Measurements from ENCODE around the gene DPP9.

DNA sequence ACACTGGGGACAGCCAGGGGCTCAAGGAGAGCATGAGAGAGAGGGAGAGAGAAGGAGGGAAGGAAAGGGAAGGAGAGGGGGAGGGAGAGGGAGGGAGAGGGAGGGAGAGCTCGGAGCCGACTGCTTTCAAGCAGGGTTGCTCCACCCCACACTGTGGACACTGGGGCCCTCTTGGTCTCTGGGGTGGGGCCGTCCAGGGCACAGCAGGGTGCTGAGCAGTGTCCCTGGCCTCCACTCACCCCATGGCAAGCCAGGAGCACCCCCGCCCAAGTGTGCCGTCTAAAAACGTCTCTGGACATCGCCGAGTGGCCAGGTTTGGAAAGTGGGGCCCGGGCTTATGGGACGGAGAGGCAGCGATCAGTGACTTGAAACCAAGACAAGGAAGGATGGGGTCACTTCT is 20.9 kb downstream of the DPP9 start:
- TF ChIP-seq, protein P1, sequence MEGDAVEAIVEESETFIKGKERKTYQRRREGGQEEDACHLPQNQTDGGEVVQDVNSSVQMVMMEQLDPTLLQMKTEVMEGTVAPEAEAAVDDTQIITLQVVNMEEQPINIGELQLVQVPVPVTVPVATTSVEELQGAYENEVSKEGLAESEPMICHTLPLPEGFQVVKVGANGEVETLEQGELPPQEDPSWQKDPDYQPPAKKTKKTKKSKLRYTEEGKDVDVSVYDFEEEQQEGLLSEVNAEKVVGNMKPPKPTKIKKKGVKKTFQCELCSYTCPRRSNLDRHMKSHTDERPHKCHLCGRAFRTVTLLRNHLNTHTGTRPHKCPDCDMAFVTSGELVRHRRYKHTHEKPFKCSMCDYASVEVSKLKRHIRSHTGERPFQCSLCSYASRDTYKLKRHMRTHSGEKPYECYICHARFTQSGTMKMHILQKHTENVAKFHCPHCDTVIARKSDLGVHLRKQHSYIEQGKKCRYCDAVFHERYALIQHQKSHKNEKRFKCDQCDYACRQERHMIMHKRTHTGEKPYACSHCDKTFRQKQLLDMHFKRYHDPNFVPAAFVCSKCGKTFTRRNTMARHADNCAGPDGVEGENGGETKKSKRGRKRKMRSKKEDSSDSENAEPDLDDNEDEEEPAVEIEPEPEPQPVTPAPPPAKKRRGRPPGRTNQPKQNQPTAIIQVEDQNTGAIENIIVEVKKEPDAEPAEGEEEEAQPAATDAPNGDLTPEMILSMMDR (IDR thresholded peaks at IDR 0.05) = no peak
- no peak for TF ChIP-seq POLR2A (IDR thresholded peaks at IDR 0.05)

Measured in thyroid gland (tissue), 4 donors.